CD14-positive monocyte (primary cell): ENCODE measurements around the gene FANCD2OS. TPM values are rescaled to one million over a fixed set of nuclear protein-coding genes. Genes with fewer than 3 reads are reported as not detected.
A peak's percentile ranks its signal among the peaks of the same experiment; 100 is the strongest.
"Not testable (repeated sequence)": the region's sequence is repeated elsewhere in the genome, so short reads cannot be mapped to it uniquely, and the experiment has no call there.

ENCODE experiments used
- DNase-seq, 3 donors: peaks; one replicate each; pipeline ENCODE4 v3.0.0-alpha.2; 2011 to 2022
- H2AFZ ChIP-seq: 2 replicates; pipeline ENCODE4 v1.6.0; 2012; ENCODE audit warnings: mild to moderate bottlenecking, low read depth, low read length, inconsistent platforms; ENCODE audit not compliant: insufficient read depth, poor library complexity, severe bottlenecking
- H3K27ac ChIP-seq, 2 donors: 1 replicate in 1 of 2; 2 replicates in 1 of 2; pipeline ENCODE4 v1.5.1; 2012 to 2013; ENCODE audit warnings: low read length in 2 of 2, control low read depth in 1 of 2, inconsistent platforms in 1 of 2, low read depth in 1 of 2, mild to moderate bottlenecking in 1 of 2
- H3K27me3 ChIP-seq, 2 donors: one replicate each; pipeline versions ENCODE4 v1.6.0 to v1.6.1; 2011 to 2013; ENCODE audit warnings: low read length in 2 of 2; ENCODE audit not compliant: control insufficient read depth in 2 of 2, insufficient read depth in 2 of 2
- H3K36me3 ChIP-seq, 2 donors: replicated peaks in 1 of 2; 1 replicate in 1 of 2; 2 replicates in 1 of 2; pipeline versions ENCODE4 v1.5.1 to v1.6.1; 2012 to 2013; ENCODE audit warnings: low read length in 2 of 2, control low read depth in 1 of 2, inconsistent platforms in 1 of 2, mild to moderate bottlenecking in 1 of 2; ENCODE audit not compliant: insufficient read depth in 2 of 2, control insufficient read depth in 1 of 2
- H3K4me1 ChIP-seq, 2 donors: 1 replicate in 1 of 2; 2 replicates in 1 of 2; pipeline versions ENCODE4 v1.5.1 to v1.6.1; 2012 to 2013; ENCODE audit warnings: low read length in 2 of 2, control low read depth in 1 of 2, inconsistent platforms in 1 of 2, mild to moderate bottlenecking in 1 of 2, moderate library complexity in 1 of 2; ENCODE audit not compliant: insufficient read depth in 2 of 2, control insufficient read depth in 1 of 2
- H3K4me2 ChIP-seq: replicated peaks from 2 replicates; pipeline ENCODE3; 2012; ENCODE audit warnings: low read length, moderate library complexity, mild to moderate bottlenecking; ENCODE audit not compliant: poor library complexity, severe bottlenecking; ENCODE audit errors: extremely low read depth
- H3K4me3 ChIP-seq, 3 experiments: fragments of 200-600 bp in 1 of 3; sonication (generic) in 1 of 3; replicated peaks in 1 of 3; 1 replicate in 2 of 3; 2 replicates in 1 of 3; pipeline ENCODE4 v1.5.1; 2011 to 2013; ENCODE audit warnings: low read length in 3 of 3, mild to moderate bottlenecking in 3 of 3, control low read depth in 2 of 3, low read depth in 2 of 3, inconsistent platforms in 1 of 3, moderate library complexity in 1 of 3
- H3K79me2 ChIP-seq: 2 replicates; pipeline ENCODE4 v1.6.0; 2012; ENCODE audit warnings: mild to moderate bottlenecking, control low read depth, inconsistent platforms, low read length, moderate library complexity; ENCODE audit not compliant: insufficient read depth
- H3K9ac ChIP-seq: 2 replicates; pipeline ENCODE4 v1.6.0; 2017; ENCODE audit warnings: low read length, mild to moderate bottlenecking; ENCODE audit not compliant: insufficient read depth, poor library complexity, severe bottlenecking
- H3K9me3 ChIP-seq, 2 donors: replicated peaks in 1 of 2; 1 replicate in 1 of 2; 2 replicates in 1 of 2; pipeline versions ENCODE4 v1.5.1 to v1.6.1; 2012 to 2013; ENCODE audit warnings: low read length in 2 of 2, control low read depth in 1 of 2; ENCODE audit not compliant: control insufficient read depth in 1 of 2, insufficient read depth in 1 of 2
- H4K20me1 ChIP-seq: 2 replicates; pipeline ENCODE4 v1.6.0; 2012; ENCODE audit warnings: mild to moderate bottlenecking, low read length, control low read depth, moderate library complexity; ENCODE audit not compliant: insufficient read depth
- H3K27ac Mint-ChIP-seq, 7 donors: one replicate each; pipeline ENCODE4 v1.8.0; 2020; ENCODE audit warnings: mild to moderate bottlenecking in 7 of 7, mixed read lengths in 7 of 7, moderate library complexity in 6 of 7, inconsistent platforms in 2 of 7
- H3K27me3 Mint-ChIP-seq, 3 donors: one replicate each; pipeline ENCODE4 v1.8.0; 2021 to 2022; ENCODE audit warnings: low read depth in 3 of 3, mild to moderate bottlenecking in 3 of 3, mixed read lengths in 3 of 3, moderate library complexity in 3 of 3, inconsistent platforms in 1 of 3
- H3K36me3 Mint-ChIP-seq, 2 donors: one replicate each; pipeline ENCODE4 v1.8.0; 2020; ENCODE audit warnings: mixed read lengths in 2 of 2, inconsistent platforms in 1 of 2, mild to moderate bottlenecking in 1 of 2
- H3K4me1 Mint-ChIP-seq: one replicate; pipeline ENCODE4 v1.8.0; 2020; ENCODE audit warnings: mild to moderate bottlenecking, mixed read lengths
- H3K4me3 Mint-ChIP-seq, 2 donors: one replicate each; pipeline ENCODE4 v1.8.0; 2020; ENCODE audit warnings: mild to moderate bottlenecking in 2 of 2, mixed read lengths in 2 of 2, moderate library complexity in 1 of 2
- H3K9me3 Mint-ChIP-seq, 7 donors: one replicate each; pipeline ENCODE4 v1.8.0; 2020 to 2022; ENCODE audit warnings: mixed read lengths in 7 of 7, mild to moderate bottlenecking in 6 of 7, moderate library complexity in 6 of 7, inconsistent platforms in 2 of 7
- WGBS: methylation state at CpG from one replicate; pipeline ENCODE4 v1.1.5; 2013; ENCODE audit warnings: missing lambda C conversion rate; ENCODE audit not compliant: insufficient coverage; 5-methylcytosine and 5-hydroxymethylcytosine counted together
- intact Hi-C, 2 donors: fragments of 100-400 bp; cut with micrococcal nuclease; formaldehyde crosslinking; loops; one replicate each; pipeline versions ENCODE4 v1.15.0 to v1.15.1; 2023
- polyA plus RNA-seq, 3 donors: library from polyadenylated mRNA; depleted of rRNA in 1 of 3; unstranded in 2 of 3; stranded (reverse) in 1 of 3; fragments of 300-500 nt in 2 of 3; fragments of >200 nt in 1 of 3; fragmentation: Illumina TruSeq in 2 of 3; gene quantifications; 1 replicate in 2 of 3; 2 replicates in 1 of 3; pipeline ENCODE4 v1.2.3, GENCODE V29; 2012 to 2021
- TF ChIP-seq, protein P1 (sequence below): fragments of 200-600 bp; IDR thresholded peaks from one replicate; pipeline ENCODE4 v1.8.0; 2022; ENCODE audit warnings: antibody characterized with exemption, mild to moderate bottlenecking

FANCD2OS gene
- polyA plus RNA-seq, 3 donors, result not detected

DNA sequence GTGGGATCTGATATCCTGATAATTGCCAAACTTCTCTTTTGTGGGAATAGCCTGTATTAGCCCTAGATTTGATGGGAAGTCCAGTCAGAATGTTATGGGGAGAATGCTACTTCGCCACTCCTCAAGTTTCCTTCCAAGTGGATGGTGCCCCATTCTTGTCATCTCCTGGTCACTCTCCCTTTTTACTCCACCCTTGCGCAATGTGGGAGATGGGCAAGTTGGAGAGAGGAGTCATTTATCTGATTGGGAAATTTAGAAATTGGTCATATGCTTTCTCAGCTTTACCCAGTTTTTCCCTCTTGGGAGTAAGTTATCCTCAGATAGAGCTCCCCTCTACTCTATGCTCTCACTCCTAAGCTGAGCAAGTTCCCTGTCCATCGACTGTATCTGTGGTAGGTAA lies 14.4 kb downstream of the FANCD2OS start:
- no peak overlapping the region for H3K9ac ChIP-seq
- no CpG with 5 or more reads among the region's 3 CpGs for WGBS
- no peak overlapping the region for H3K4me2 ChIP-seq
- Mint-ChIP-seq H3K27ac (peak overlapping the region in 1 of 7 donors; percentile 48), H3K4me1 (no peaks in the 10 kb centered on the region), H3K4me3 (no peak overlapping the region), H3K27me3 (peaks cover 0 to 1% (median 0%) of the 10 kb centered on the region in 3 donors), H3K9me3 (no peaks in the 10 kb centered on the region), H3K36me3 (peaks cover 47 to 64% of the 10 kb centered on the region in 2 donors)
- no peaks in the 10 kb centered on the region for H3K9me3 ChIP-seq
- intact Hi-C loops, result no loop called here
- H3K4me1 ChIP-seq, result no peaks in the 10 kb centered on the region
- H3K4me3 ChIP-seq, result no peak overlapping the region
- peaks cover 31 to 78% of the 10 kb centered on the region in 2 donors for H3K36me3 ChIP-seq
- H2AFZ ChIP-seq, result no peak overlapping the region
- TF ChIP-seq, protein P1, sequence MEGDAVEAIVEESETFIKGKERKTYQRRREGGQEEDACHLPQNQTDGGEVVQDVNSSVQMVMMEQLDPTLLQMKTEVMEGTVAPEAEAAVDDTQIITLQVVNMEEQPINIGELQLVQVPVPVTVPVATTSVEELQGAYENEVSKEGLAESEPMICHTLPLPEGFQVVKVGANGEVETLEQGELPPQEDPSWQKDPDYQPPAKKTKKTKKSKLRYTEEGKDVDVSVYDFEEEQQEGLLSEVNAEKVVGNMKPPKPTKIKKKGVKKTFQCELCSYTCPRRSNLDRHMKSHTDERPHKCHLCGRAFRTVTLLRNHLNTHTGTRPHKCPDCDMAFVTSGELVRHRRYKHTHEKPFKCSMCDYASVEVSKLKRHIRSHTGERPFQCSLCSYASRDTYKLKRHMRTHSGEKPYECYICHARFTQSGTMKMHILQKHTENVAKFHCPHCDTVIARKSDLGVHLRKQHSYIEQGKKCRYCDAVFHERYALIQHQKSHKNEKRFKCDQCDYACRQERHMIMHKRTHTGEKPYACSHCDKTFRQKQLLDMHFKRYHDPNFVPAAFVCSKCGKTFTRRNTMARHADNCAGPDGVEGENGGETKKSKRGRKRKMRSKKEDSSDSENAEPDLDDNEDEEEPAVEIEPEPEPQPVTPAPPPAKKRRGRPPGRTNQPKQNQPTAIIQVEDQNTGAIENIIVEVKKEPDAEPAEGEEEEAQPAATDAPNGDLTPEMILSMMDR, result no peak
- H3K79me2 ChIP-seq, result no peaks in the 10 kb centered on the region
- no peaks in the 10 kb centered on the region for H3K27me3 ChIP-seq
- H3K27ac ChIP-seq, result no peak overlapping the region
- DNase-seq, result no peak
- H4K20me1 ChIP-seq, result no peaks in the 10 kb centered on the region

DNA sequence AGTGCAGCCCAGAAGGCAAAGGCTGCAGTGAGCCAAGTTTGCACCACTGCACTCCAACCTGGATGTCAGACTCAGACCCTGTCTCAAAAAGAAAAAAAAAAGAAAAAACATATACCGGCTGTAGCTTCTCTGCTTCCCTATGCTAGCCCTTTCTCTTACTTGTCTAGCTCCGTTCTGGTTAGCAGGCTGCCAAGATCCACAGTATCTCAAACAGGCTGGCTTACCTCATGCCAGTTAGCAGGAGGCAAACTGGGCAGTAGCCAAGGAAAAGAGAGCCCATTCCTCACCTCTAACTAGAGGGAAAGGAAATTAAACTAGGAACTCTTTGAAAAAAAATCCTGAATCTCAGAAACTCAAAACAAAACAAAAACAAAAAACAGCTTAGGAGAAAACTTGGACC lies 16.7 kb downstream of the FANCD2OS start:
- WGBS, result no CpG with 5 or more reads among the region's 2 CpGs
- H3K4me1 ChIP-seq, result not testable (repeated sequence)
- peaks cover 29 to 81% of the 10 kb centered on the region in 2 donors for H3K36me3 ChIP-seq

DNA sequence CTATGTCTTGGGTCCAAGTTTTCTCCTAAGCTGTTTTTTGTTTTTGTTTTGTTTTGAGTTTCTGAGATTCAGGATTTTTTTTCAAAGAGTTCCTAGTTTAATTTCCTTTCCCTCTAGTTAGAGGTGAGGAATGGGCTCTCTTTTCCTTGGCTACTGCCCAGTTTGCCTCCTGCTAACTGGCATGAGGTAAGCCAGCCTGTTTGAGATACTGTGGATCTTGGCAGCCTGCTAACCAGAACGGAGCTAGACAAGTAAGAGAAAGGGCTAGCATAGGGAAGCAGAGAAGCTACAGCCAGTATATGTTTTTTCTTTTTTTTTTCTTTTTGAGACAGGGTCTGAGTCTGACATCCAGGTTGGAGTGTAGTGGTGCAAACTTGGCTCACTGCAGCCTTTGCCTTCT lies 17.3 kb downstream of the FANCD2OS start:
- peaks cover 31 to 82% of the 10 kb centered on the region in 2 donors for H3K36me3 ChIP-seq
- H3K79me2 ChIP-seq, H3K27ac ChIP-seq, H3K27ac Mint-ChIP-seq, H2AFZ ChIP-seq, H3K9me3 ChIP-seq, H3K4me3 Mint-ChIP-seq, intact Hi-C loops, H3K4me1 ChIP-seq, H3K4me2 ChIP-seq, DNase-seq, H3K27me3 Mint-ChIP-seq, H3K9me3 Mint-ChIP-seq, H3K27me3 ChIP-seq, H4K20me1 ChIP-seq, H3K9ac ChIP-seq, H3K4me1 Mint-ChIP-seq, H3K4me3 ChIP-seq: not testable (repeated sequence)
- peaks cover 44 to 63% of the 10 kb centered on the region in 2 donors for H3K36me3 Mint-ChIP-seq
- no CpG with 5 or more reads among the region's 1 CpG for WGBS

More for the DNA sequence above, 16.7 kb downstream of the FANCD2OS start:
- H3K4me1 Mint-ChIP-seq, H3K27me3 Mint-ChIP-seq, intact Hi-C loops, H3K9me3 Mint-ChIP-seq, H3K4me3 ChIP-seq, H3K79me2 ChIP-seq, H3K4me3 Mint-ChIP-seq, H3K9ac ChIP-seq, H2AFZ ChIP-seq, H3K4me2 ChIP-seq, H3K9me3 ChIP-seq, H3K27ac ChIP-seq, H4K20me1 ChIP-seq, H3K27me3 ChIP-seq, DNase-seq: not testable (repeated sequence)
- Mint-ChIP-seq H3K36me3 (peaks cover 43 to 60% of the 10 kb centered on the region in 2 donors), H3K27ac (peak overlapping the region in 1 of 7 donors; percentile 66)
